Hepatocyte (in vitro differentiated cells): Measurements from ENCODE around the gene ARMC7. TPM values are rescaled to one million over a fixed set of nuclear protein-coding genes. Genes with fewer than 3 reads are reported as not detected.

ENCODE experiments used
- DNase-seq: peaks from one replicate; pipeline ENCODE4 v3.0.0-alpha.2; 2016; ENCODE audit warnings: low spot score
- H2AFZ ChIP-seq: fragments of 200-600 bp; sonication (generic); 2 replicates; pipeline ENCODE4 v1.6.0; 2016; ENCODE audit warnings: antibody characterized with exemption, mild to moderate bottlenecking
- H3K27ac ChIP-seq: fragments of 200-600 bp; sonication (generic); 2 replicates; pipeline ENCODE4 v1.5.1; 2016; ENCODE audit warnings: mild to moderate bottlenecking
- H3K27me3 ChIP-seq: fragments of 200-600 bp; sonication (generic); 2 replicates; pipeline ENCODE4 v1.6.1; 2016
- H3K36me3 ChIP-seq: fragments of 200-600 bp; sonication (generic); replicated peaks from 2 replicates; pipeline ENCODE4 v1.5.1; 2016; ENCODE audit warnings: low read depth; ENCODE audit not compliant: insufficient read depth
- H3K4me1 ChIP-seq: fragments of 200-600 bp; sonication (generic); 2 replicates; pipeline ENCODE4 v1.5.1; 2016; ENCODE audit warnings: mild to moderate bottlenecking, moderate library complexity; ENCODE audit not compliant: insufficient read depth
- H3K4me2 ChIP-seq: fragments of 200-600 bp; sonication (generic); 2 replicates; pipeline ENCODE4 v1.6.0; 2016
- H3K4me3 ChIP-seq: fragments of 200-600 bp; sonication (generic); 2 replicates; pipeline ENCODE4 v1.5.1; 2016; ENCODE audit warnings: mild to moderate bottlenecking
- H3K79me2 ChIP-seq: fragments of 200-600 bp; sonication (generic); 2 replicates; pipeline ENCODE4 v1.6.0; 2017; ENCODE audit warnings: mild to moderate bottlenecking
- H3K9me2 ChIP-seq: fragments of 200-600 bp; sonication (generic); replicated peaks from 2 replicates; pipeline ENCODE4 v1.6.0; 2017; ENCODE audit warnings: mild to moderate bottlenecking; ENCODE audit not compliant: insufficient read depth
- H3K9me3 ChIP-seq: fragments of 200-600 bp; sonication (generic); 2 replicates; pipeline ENCODE4 v1.5.1; 2016; ENCODE audit warnings: low read depth, mild to moderate bottlenecking
- H4K20me1 ChIP-seq: fragments of 200-600 bp; sonication (generic); 2 replicates; pipeline ENCODE4 v1.6.0; 2016; ENCODE audit warnings: mild to moderate bottlenecking; ENCODE audit not compliant: insufficient read depth, poor library complexity, severe bottlenecking
- EZH2 ChIP-seq: fragments of 200-600 bp; sonication (generic); IDR thresholded peaks from 2 replicates; pipeline ENCODE4 v1.6.1; 2016; ENCODE audit warnings: antibody characterized with exemption, mild to moderate bottlenecking, borderline replicate concordance
- EZH2phosphoT487 ChIP-seq: fragments of 200-600 bp; sonication (generic); IDR thresholded peaks from one replicate; pipeline ENCODE4 v1.6.1; 2018; ENCODE audit warnings: antibody characterized with exemption, mild to moderate bottlenecking, low read depth, moderate library complexity; ENCODE audit not compliant: unreplicated experiment, severe bottlenecking
- WGBS: methylation state at CpG from one replicate; pipeline ENCODE4 v1.1.6; 2016; ENCODE audit warnings: low lambda C conversion rate; ENCODE audit errors: missing lambda C conversion rate; 5-methylcytosine and 5-hydroxymethylcytosine counted together
- polyA plus RNA-seq: library from polyadenylated mRNA; unstranded; fragments of >200 nt; fragmentation: Nextera tagmentation; extraction: Ambion mirVana; gene quantifications from 2 replicates; pipeline ENCODE4 v1.2.1, GENCODE V29; 2016
- total RNA-seq: library from RNA; depleted of rRNA; stranded (reverse); fragments of >200 nt; gene quantifications from 2 replicates; pipeline ENCODE4 v1.2.3, GENCODE V29; 2014
- TF ChIP-seq, protein P1 (sequence below): fragments of 200-600 bp; sonication (generic); IDR thresholded peaks from 2 replicates; pipeline ENCODE4 v1.5.1; 2016; ENCODE audit warnings: antibody characterized with exemption, mild to moderate bottlenecking; ENCODE audit not compliant: poor library complexity

ARMC7 gene
- total and polyA plus RNA-seq, 2 experiments from 2014 or later = 3.5 to 4.0 TPM

- H3K36me3 ChIP-seq = no peaks in the 10 kb centered on the region
- H3K79me2 ChIP-seq = peaks cover 17% of the 10 kb centered on the region
Observed at GRCh38 chr17:75097865-75098264, 11.9 kb upstream of the ARMC7 start.

DNA sequence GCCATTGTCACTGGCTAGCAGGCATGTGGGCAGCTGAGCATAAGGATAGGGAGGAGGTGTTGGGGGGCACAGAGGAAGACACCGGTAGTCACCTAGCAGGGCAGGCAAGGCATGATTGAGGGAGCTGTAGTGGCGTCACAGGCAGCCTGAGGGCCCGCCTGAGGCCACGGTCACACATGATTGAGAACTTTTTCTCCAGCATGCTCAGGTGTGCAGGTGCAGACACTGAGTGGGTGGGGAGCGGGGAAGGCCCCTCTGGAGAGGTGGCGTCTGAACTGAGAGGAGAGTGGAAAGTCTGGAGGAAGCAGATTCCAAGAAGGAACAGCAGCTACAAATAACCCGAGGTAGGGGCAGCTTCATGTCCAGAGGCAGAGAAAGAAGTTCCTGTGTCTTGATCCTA, 10.9 kb upstream of the ARMC7 start:
- TF ChIP-seq, protein P1, sequence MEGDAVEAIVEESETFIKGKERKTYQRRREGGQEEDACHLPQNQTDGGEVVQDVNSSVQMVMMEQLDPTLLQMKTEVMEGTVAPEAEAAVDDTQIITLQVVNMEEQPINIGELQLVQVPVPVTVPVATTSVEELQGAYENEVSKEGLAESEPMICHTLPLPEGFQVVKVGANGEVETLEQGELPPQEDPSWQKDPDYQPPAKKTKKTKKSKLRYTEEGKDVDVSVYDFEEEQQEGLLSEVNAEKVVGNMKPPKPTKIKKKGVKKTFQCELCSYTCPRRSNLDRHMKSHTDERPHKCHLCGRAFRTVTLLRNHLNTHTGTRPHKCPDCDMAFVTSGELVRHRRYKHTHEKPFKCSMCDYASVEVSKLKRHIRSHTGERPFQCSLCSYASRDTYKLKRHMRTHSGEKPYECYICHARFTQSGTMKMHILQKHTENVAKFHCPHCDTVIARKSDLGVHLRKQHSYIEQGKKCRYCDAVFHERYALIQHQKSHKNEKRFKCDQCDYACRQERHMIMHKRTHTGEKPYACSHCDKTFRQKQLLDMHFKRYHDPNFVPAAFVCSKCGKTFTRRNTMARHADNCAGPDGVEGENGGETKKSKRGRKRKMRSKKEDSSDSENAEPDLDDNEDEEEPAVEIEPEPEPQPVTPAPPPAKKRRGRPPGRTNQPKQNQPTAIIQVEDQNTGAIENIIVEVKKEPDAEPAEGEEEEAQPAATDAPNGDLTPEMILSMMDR = no peak
- TF ChIP-seq EZH2phosphoT487 (no peak), EZH2 (no peak)
- 86% methylated on average over 7 of the region's 7 CpGs for WGBS

More at GRCh38 chr17:75097865-75098264, 11.9 kb upstream of the ARMC7 start:
- over 99% methylated on average over 7 of the region's 7 CpGs for WGBS
- Histone ChIP-seq H3K27ac (peak overlapping the region; percentile 23), H3K27me3 (no peaks in the 10 kb centered on the region), H3K4me1 (peaks cover 17% of the 10 kb centered on the region), H3K9me3 (no peaks in the 10 kb centered on the region), H3K4me3 (no peak overlapping the region), H3K4me2 (no peak overlapping the region), H2AFZ (no peak overlapping the region), H3K9me2 (no peaks in the 10 kb centered on the region), H4K20me1 (no peaks in the 10 kb centered on the region)
- TF ChIP-seq EZH2phosphoT487 = no peak
- no peak for TF ChIP-seq EZH2
- TF ChIP-seq, protein P1 = no peak
- DNase-seq = no peak

DNA sequence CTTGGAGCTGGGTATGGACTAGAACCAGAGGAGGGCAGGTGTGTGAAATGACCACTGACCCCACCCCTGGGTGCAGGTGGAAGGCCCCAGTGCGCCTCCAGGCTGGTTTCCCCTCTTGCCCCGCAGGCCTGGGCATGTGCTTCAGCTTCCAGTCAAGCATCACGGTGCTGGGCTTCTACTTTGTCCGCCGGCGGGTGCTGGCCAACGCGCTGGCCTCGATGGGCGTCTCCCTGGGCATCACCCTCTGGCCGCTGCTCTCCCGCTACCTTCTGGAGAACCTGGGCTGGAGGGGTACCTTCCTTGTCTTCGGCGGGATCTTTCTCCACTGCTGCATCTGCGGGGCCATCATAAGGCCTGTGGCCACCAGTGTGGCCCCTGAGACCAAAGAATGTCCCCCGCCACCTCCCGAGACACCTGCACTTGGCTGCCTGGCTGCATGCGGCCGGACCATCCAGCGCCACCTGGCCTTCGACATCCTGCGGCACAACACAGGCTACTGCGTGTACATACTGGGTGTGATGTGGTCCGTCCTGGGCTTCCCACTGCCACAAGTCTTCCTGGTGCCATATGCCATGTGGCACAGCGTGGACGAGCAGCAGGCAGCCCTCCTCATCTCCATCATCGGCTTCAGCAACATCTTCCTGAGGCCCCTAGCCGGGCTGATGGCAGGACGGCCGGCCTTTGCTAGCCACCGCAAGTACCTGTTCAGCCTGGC, 9.7 kb upstream of the ARMC7 start:
- no peak for DNase-seq
- H3K9me2 ChIP-seq = no peaks in the 10 kb centered on the region
- no peak overlapping the region for H3K4me3 ChIP-seq
- H4K20me1 ChIP-seq = no peaks in the 10 kb centered on the region
- no peak overlapping the region for H3K4me2 ChIP-seq
- H3K36me3 ChIP-seq = no peaks in the 10 kb centered on the region
- TF ChIP-seq EZH2phosphoT487 (no peak), EZH2 (no peak)
- TF ChIP-seq, protein P1 = no peak
- H3K79me2 ChIP-seq = peaks cover 3% of the 10 kb centered on the region
- H2AFZ ChIP-seq = no peak overlapping the region
- H3K27me3 ChIP-seq = no peaks in the 10 kb centered on the region
- no peak overlapping the region for H3K27ac ChIP-seq
- H3K9me3 ChIP-seq = no peaks in the 10 kb centered on the region
- peaks cover 2% of the 10 kb centered on the region for H3K4me1 ChIP-seq
- 98% methylated on average over 31 of the region's 31 CpGs for WGBS

More for the DNA sequence above, 10.9 kb upstream of the ARMC7 start:
- no peak for DNase-seq
- H3K4me1 ChIP-seq = peaks cover 7% of the 10 kb centered on the region
- no peaks in the 10 kb centered on the region for H3K9me3 ChIP-seq
- no peaks in the 10 kb centered on the region for H3K36me3 ChIP-seq
- no peak overlapping the region for H3K27ac ChIP-seq
- no peaks in the 10 kb centered on the region for H3K27me3 ChIP-seq
- peaks cover 9% of the 10 kb centered on the region for H3K79me2 ChIP-seq
- H3K4me3 ChIP-seq = no peak overlapping the region
- H3K9me2 ChIP-seq = no peaks in the 10 kb centered on the region
- H3K4me2 ChIP-seq = no peak overlapping the region
- H4K20me1 ChIP-seq = no peaks in the 10 kb centered on the region
- H2AFZ ChIP-seq = no peak overlapping the region
